ENCODE data around the gene LOXL3. TPM values are rescaled to one million over a fixed set of nuclear protein-coding genes. Genes with fewer than 3 reads are reported as not detected.

LOXL3 gene
- polyA plus RNA-seq, 1 of the 3 experiments (the other 2 are of a cell fraction), result 47.9 TPM

DNA sequence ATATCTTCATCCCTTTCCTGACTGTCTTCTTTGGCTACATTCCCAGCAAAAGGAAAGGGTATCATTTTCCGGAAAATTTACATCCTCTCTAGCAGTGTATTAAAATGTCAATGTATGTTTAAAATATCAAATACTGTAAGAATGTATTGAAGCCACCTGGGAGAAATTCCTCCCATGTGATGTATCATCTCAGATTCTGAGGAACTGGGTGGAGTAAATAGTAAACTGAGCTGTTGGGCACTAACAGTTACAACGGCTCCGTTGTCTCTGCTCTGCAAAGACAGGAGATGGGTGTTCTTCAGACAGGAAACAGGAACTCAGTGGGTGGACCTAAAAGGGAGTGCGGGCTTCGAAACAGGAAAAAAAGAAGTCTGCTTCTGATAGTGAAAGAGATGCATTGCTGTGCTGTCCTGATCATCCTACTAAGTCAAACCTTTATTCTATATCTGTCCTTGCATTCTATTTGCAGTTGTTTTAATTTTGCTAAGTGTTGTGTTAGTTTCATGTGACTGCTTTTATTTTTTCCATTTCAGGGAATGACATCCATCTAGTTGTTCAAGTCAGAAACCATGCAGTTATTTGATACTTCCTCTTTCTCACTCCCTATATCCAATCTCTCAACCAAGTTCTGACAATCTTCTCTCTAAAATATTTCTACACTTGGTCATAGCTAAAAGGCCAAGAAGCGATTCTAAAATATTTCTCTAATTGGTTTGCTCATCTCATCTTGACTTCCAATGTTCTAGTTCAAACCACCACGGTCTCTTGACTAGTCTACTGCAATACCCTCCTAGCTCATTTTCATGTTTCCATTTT lies 20.2 kb upstream of the LOXL3 start (continued):
- TF ChIP-seq RFX5 (IDR thresholded peaks at IDR 0.05; ENCODE audit: low read length) (no peak), NFIC (IDR thresholded peaks at IDR 0.05; ENCODE audit: borderline replicate concordance) (peak; percentile 50; the same call in 1 of the 2 replicates), NRF1 (IDR thresholded peaks at IDR 0.05; ENCODE audit: low read depth, low read length) (no peak), EP300 (IDR thresholded peaks at IDR 0.05; ENCODE audit: borderline replicate concordance in 1 of 2, low read depth in 1 of 2, low read length in 1 of 2) (peak in 1 of 2 experiments; percentile 22; a peak in 1 of 4 replicates), MXI1 (IDR thresholded peaks at IDR 0.05; ENCODE audit: low read depth, low read length) (no peak), FOXJ3 (CRISPR knock-in tag; IDR thresholded peaks at IDR 0.05) (no peak), FOSL2 (IDR thresholded peaks at IDR 0.05; ENCODE audit: borderline replicate concordance, low read depth) (peak; percentile 21; the same call in 1 of the 2 replicates), JUND (IDR thresholded peaks at IDR 0.05) (no peak; the same call in 1 of the 2 replicates)
- TF ChIP-seq, protein P1, sequence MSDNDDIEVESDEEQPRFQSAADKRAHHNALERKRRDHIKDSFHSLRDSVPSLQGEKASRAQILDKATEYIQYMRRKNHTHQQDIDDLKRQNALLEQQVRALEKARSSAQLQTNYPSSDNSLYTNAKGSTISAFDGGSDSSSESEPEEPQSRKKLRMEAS (IDR thresholded peaks at IDR 0.05; ENCODE audit: low read depth), result peak; percentile 65; the same call in 1 of the 2 replicates
- TF ChIP-seq, protein P2, sequence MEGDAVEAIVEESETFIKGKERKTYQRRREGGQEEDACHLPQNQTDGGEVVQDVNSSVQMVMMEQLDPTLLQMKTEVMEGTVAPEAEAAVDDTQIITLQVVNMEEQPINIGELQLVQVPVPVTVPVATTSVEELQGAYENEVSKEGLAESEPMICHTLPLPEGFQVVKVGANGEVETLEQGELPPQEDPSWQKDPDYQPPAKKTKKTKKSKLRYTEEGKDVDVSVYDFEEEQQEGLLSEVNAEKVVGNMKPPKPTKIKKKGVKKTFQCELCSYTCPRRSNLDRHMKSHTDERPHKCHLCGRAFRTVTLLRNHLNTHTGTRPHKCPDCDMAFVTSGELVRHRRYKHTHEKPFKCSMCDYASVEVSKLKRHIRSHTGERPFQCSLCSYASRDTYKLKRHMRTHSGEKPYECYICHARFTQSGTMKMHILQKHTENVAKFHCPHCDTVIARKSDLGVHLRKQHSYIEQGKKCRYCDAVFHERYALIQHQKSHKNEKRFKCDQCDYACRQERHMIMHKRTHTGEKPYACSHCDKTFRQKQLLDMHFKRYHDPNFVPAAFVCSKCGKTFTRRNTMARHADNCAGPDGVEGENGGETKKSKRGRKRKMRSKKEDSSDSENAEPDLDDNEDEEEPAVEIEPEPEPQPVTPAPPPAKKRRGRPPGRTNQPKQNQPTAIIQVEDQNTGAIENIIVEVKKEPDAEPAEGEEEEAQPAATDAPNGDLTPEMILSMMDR (IDR thresholded peaks at IDR 0.05), result no peak

DNA sequence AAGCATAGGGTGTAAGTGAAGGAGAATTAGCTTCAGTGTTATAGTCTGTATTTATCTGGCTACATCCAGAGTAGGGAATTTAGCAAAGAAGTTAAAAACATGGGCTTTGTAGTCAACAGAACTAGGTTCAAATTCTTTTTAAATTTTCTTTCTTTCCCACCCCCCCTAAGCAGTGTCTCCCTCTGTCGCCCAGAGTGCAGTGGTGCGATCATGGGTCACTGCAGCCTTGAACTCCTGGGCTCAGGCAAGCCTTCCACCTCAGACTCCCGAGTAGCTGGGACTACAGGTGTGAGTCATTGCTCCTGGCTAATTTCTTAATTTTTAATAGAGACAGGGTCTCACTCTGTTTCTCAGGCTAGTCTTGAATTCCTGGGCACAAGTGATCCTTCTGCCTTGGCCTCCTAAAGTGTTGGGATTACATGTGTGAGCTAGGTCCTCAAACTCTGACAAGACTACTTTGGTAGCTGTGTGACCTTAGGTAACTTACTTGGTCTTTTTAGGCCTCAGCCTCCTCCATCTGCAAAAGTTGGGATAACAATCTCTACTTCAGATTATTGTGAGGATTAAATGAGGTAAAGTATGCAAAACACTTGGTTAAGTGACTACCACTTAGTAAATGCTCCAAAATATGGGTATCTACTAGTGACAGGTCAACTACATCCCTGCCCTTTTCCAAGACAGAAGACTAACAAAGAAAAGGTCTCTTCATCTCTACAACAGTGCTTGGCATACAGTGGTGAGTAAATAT lies 18.6 kb upstream of the LOXL3 start:
- H3K9me2 ChIP-seq, result no peaks in the 10 kb centered on the region
- peak overlapping the region in 1 of 2 experiments; percentile 68; a peak in 1 of 4 replicates for H3K27ac ChIP-seq (ENCODE audit: low read depth in 2 of 2, low read length in 1 of 2)
- H3K9ac ChIP-seq, result no peak overlapping the region
- no peaks in the 10 kb centered on the region for H3K27me3 ChIP-seq (ENCODE audit: insufficient read depth)
- 72% methylated on average over 3 of the region's 3 CpGs for WGBS (ENCODE audit: low lambda C conversion rate)
- no peak overlapping the region for H2AFZ ChIP-seq (ENCODE audit: low read depth)
- H3K79me2 ChIP-seq (ENCODE audit: insufficient read depth), result no peaks in the 10 kb centered on the region
- H3F3A ChIP-seq (replicated peaks; ENCODE audit: insufficient read depth), result peaks cover 49% of the 10 kb centered on the region
- H3K4me2 ChIP-seq, result no peak overlapping the region
- no peaks in the 10 kb centered on the region for H4K20me1 ChIP-seq (ENCODE audit: insufficient read depth)
- ChIA-PET CTCF (no interaction called here), POLR2A (no interaction called here)
- no peak overlapping the region for H3K4me3 ChIP-seq (ENCODE audit: low read depth in 2 of 2, low read length in 1 of 2)
- no peaks in the 10 kb centered on the region for H3K9me3 ChIP-seq
- H3K4me1 ChIP-seq (ENCODE audit: control insufficient read depth in 1 of 2, insufficient read depth in 2 of 2, low read depth in 1 of 2, low read length in 1 of 2), result peaks cover 7 to 35% of the 10 kb centered on the region in 2 experiments; a peak in 3 of 4 replicates
- TF ChIP-seq CHD2 (IDR thresholded peaks at IDR 0.05; ENCODE audit: low read length, partially characterized antibody) (no peak), EZH2phosphoT487 (IDR thresholded peaks at IDR 0.05; ENCODE audit: borderline replicate concordance, low read depth) (no peak), YY1 (IDR thresholded peaks at IDR 0.05; ENCODE audit: low read depth) (no peak), GABPA (IDR thresholded peaks at IDR 0.05; ENCODE audit: low read depth) (no peak), RXRA (IDR thresholded peaks at IDR 0.05; ENCODE audit: borderline replicate concordance, low read depth) (no peak), TEAD4 (IDR thresholded peaks at IDR 0.05; ENCODE audit: borderline replicate concordance, insufficient read depth) (no peak)
- no peak for DNase-seq
- H3K36me3 ChIP-seq (replicated peaks in 1 of 2; ENCODE audit: control insufficient read depth in 1 of 2, insufficient read depth in 2 of 2, low read length in 1 of 2), result no peaks in the 10 kb centered on the region
